Measurements from ENCODE around the gene KCTD15.

Gene KCTD15

GRCh38 chr19:33795370-33796163, 1.1 kb upstream of the KCTD15 start:
- no peak for DNase-seq (ENCODE audit: low read depth in 2 of 2, low spot score in 1 of 2)

DNA sequence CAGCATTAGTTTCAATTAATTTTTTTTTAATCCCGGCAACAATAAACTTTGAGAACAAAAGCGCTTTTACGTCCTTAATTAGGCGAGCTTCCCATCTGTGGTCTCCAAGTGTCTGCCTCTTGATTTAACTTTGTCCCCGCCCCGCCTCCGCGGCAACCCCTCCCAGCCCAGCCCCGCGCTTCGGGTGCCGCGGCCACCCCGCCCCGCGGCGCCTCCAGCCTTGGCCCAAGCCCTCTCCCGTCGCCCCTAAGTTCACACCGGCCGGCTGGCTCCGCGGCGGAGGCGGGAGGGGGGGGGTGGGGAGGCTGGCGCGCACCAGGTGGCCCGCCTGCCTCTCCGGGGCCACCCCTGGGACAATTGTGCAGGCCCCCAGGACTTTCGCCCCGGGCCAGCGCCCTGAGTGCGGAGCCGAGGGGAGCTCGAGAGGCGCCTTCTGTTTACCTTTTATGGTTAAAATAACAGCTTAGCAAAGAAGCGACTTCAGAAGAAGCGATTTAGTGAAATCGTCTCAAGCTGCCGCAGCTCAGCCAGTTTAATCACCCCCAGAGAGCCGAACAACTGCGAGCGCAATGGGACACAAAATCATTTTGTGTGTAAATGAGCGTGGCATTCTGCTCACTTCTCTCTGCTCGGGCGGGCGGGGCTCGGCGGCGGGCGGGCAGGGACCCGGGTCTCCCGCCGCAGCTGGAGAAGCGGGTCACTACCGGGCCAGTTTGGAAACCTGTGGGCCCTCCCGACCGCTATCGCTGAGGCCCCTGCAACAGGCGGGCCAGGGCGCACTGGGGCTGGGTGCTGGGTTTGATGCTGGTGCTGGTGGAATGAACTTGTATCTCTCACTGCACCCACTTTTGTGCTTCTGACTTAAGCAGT, 1.4 kb downstream of the KCTD15 start:
- DNase-seq (ENCODE audit: low read depth in 2 of 2, low spot score in 1 of 2) = no peak

DNA sequence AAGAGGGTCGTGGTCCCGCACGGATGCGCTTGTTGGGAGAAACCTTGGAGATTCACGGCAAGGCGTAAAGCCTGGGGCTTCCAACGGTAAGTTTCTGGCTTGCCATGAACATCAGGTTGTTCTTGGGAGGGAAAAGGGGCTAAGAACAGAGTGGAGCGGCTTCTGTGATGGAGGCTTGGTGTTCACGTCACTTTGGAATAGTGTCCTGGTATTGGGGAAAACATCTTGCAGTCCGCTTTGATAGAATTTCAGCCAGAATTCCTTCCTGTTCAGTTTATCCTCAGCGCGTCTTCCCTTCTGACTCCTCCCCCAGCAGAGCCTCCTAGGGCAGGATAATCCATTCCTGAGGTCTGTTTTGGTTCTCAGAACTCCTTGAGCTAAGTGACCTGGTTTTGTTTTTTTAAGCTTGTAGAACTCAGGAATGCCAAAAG, 2.0 kb downstream of the KCTD15 start:
- DNase-seq (ENCODE audit: low read depth in 2 of 2, low spot score in 1 of 2) = no peak

GRCh38 chr19:33799476-33799875, 2.8 kb downstream of the KCTD15 start:
- DNase-seq (ENCODE audit: low read depth in 2 of 2, low spot score in 1 of 2) = no peak

DNA sequence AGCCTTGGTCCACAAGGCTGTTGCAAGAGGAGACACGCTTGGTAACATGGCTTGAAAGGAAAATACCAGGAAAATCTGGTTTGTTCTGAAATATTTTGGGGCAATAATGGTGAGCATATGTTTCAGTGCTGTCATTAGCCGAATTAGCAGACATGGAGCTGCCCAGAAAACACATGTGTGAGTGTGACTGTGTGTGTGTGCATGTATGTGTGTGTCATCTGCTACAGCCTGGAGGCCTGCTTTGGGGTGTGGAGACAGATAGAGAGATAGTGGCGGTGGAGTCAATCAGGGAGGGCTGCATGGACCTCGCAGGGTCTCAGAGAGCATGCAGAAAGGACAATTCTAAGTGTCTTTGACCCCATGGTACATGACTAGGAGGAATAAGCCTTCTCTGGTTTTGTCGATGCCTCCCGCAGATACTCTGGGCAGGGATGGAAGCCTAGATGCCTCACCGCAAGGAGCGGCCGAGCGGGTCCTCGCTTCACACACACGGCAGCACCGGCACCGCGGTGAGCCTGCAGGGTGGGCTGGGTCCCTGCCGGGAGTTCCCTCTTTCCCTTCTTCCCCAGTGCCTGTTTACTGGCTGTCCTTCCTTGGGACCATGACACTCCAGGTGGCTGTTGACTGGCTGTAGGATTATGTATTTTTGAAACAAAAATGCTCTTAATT, 3.5 kb downstream of the KCTD15 start:
- DNase-seq (ENCODE audit: low read depth in 2 of 2, low spot score in 1 of 2) = no peak

GRCh38 chr19:33801411-33801810, 4.7 kb downstream of the KCTD15 start:
- no peak for DNase-seq (ENCODE audit: low read depth in 2 of 2, low spot score in 1 of 2)

GRCh38 chr19:33802001-33802400, 5.3 kb downstream of the KCTD15 start:
- no peak for DNase-seq (ENCODE audit: low read depth in 2 of 2, low spot score in 1 of 2)

- no peak for DNase-seq (ENCODE audit: low read depth in 2 of 2, low spot score in 1 of 2)
These were observed 6.1 kb downstream of the KCTD15 start for GRCh38 chr19:33802801-33803200.

DNA sequence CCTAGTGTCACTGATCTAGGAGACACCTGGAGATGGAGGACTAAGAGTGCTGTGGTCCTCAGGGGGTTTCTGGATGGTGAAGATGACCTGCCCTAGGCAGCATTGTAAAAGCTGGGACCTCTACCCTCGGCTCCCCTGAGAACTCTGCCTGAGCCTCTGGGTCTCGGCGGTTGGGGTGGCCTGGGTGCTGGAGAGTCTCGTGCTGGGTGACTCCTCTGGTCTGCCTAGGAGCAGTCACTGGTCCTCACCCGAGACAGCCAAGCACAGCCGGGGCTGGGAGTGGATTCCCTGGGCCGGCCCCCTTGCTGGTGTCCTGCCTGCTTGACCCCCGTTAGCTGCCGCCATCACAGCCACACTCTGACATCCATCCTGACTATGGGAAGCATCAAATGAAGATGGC, 6.7 kb downstream of the KCTD15 start:
- no peak for DNase-seq (ENCODE audit: low read depth in 2 of 2, low spot score in 1 of 2)

DNA sequence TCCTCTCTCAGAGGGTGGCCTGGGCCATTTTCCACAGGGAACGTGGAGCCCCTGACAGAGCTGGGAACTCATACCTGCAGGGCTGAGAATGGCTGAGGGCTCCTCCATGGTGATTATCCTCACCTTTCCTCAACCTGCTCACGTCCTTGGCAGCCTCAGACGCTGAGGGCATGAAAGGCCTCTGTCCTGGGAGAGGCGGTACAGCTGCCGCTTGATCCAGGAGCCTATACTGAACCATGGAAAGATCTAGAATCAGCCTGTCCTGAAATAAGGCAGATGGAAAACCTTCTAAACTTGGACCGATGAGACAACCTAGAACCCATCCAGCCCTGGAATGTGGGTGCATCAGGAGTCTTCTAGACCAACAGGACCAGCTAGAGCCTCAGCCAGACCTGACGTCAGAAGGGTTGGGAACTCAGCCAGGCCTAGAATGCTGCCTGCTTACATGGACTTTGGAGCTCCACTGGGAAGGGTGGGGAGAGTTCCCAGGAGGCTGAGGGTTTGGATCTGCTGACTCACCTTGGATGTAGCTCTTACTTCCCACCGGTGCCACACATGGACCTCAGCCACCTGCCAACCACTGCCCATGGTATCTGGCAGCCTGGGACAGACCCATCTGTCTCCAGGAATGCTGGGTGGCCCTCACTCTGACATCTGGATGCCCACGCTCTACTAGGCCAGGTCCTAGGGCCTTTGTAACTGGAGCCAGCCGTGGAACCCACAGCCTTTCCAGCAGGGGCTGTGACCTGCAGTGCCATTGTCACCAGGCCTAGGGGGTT, 7.5 kb downstream of the KCTD15 start:
- DNase-seq (ENCODE audit: low read depth in 2 of 2, low spot score in 1 of 2) = no peak

GRCh38 chr19:33805313-33805712, 8.6 kb downstream of the KCTD15 start:
- no peak for DNase-seq (ENCODE audit: low read depth in 2 of 2, low spot score in 1 of 2)

- no peak for DNase-seq (ENCODE audit: low read depth in 2 of 2, low spot score in 1 of 2)
These were observed 9.3 kb downstream of the KCTD15 start for GRCh38 chr19:33805840-33806433.

GRCh38 chr19:33806434-33806881, 9.8 kb downstream of the KCTD15 start:
- DNase-seq (ENCODE audit: low read depth in 2 of 2, low spot score in 1 of 2) = no peak

DNA sequence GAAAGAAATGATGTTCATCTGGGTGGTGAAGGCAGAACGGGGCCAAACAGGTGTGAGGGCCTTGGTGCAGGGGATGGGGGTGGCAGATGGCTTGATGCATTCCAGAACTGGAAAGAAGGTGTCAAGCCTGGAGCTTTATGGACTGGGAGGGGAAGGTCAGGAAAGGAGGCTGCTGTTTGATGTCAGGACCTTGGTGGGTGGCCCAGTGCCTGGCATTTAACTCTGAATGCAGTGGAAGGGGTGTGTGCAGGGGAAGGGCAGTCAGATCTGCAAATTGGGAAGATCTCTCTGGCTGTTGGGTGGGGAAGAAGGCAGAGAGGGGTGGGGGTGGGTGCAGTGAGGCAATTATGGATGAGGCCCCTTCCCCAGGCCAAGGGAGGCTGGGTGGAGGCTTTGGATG, 11.7 kb downstream of the KCTD15 start:
- DNase-seq (ENCODE audit: low read depth in 2 of 2, low spot score in 1 of 2) = no peak

DNA sequence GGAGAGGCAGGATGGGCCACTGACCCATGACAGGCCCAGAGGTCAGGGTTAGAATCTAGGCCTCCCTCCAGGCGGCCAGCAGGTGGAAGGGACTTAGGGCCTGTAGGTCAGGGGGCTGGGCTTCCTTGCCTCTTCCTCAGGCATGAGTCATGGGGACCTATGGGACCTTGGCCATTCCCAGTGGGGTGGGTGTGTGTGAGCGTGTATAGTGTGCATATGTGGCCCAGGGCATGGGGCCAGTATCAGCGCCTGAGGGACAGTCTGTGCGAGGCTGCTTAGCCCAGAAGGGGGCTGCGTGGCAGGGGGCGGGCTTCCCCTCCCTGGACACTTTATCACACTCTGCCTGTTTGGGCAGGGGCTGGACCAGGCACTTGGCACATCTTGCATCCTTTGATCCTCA, 13.3 kb downstream of the KCTD15 start:
- no peak for DNase-seq (ENCODE audit: low read depth in 2 of 2, low spot score in 1 of 2)

- no peak for DNase-seq (ENCODE audit: low read depth in 2 of 2, low spot score in 1 of 2)
These were observed 14.2 kb downstream of the KCTD15 start for GRCh38 chr19:33810821-33811220.

- no peak for DNase-seq (ENCODE audit: low read depth in 2 of 2, low spot score in 1 of 2)
These were observed 14.6 kb downstream of the KCTD15 start for GRCh38 chr19:33811246-33811645.

DNA sequence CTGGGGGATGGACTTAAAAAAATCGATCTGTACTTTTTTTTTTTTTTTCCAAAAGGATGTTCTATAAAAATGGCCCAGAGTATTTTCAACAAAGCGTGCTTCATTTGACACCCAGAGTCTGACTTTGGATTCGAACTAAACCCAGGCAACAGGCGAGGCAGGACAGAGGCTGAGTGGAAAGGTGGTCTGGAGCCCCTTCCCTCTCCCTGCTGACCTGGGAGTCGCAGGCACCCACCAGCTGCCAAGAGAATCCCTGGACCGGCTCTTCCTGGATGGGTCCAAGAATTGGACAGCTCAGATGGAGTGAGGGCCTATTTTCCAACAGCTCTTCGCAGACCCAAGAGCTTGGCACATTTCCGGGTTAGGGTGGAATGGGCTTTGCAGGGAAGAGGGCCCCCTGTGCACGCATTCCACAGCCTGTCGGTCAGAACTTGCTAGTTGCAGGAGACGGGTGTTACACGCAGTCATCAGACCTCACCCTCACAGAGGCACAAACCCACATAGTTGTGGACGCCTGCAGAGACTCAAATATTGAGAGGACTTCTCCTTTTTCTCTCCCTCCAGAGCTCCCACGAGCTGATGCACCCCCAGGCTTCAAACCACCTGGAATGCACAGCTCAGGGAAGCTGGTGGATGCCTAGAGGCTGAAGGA, 15.2 kb downstream of the KCTD15 start:
- no peak for DNase-seq (ENCODE audit: low read depth in 2 of 2, low spot score in 1 of 2)

DNA sequence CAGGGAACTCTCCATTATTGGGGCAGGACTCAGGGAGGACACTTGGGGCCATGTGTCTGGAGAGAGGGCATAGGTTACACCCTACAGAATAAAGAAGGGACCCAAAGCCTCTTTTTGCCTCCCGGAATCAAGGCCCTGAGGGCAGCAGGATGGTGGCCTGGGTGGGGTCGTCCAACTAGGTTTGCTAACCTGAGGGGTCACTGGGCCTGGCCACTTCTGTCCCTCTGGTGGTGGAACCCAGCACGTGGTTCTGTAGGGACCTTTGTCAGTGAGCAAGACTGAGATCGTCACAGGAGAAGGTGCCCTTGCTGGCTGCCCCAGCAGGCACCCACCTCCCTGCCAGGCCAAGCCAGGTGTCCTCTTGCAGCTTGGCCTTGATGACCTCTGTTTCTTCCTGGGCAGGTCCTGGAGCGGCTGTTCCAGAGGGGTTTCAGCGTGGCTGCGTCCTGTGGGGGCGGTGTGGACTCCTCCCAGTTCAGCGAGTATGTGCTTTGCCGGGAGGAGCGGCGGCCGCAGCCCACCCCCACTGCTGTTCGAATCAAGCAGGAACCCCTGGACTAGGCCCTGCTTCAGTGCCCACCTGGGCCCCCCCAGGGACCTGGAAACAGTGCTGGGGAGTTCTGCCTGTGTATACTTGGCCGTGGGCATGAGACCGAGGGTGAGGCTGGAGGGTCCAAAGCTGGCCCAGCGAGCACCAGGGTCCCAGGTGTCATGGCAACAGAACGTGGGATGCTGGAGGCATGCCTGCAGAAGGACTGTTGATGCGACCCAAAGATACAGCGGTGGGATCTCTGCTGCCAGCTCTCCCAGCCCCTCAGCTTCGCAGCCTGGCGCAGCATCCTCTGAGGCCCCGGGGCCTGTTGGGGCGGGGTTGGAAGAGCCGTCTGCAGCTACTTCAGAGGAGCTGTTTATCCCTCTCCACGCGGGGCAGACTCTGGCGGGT, 16.0 kb downstream of the KCTD15 start:
- DNase-seq (ENCODE audit: low read depth in 2 of 2, low spot score in 1 of 2) = no peak

All from stimulated activated CD8-positive, alpha-beta memory T cell treated with anti-CD3 and anti-CD28 coated beads, Interleukin-4, amount 100 ng/mL, for 1 hour (primary cell).